ENCODE data around the gene ZNF101.

Gene ZNF101

GRCh38 chr19:19634516-19635312 is 33.9 kb upstream of the ZNF101 start:
- Mint-ChIP-seq H3K4me3 (no peak overlapping the region), H3K27me3 (no peaks in the 10 kb centered on the region), H3K27ac (peak overlapping the region; percentile 52), H3K36me3 (peaks cover 77% of the 10 kb centered on the region), H3K4me1 (peaks cover 28% of the 10 kb centered on the region), H3K9me3 (no peaks in the 10 kb centered on the region)
- no peak for ATAC-seq

- H3K4me1 Mint-ChIP-seq = peaks cover 28% of the 10 kb centered on the region
- H3K9me3 Mint-ChIP-seq = no peaks in the 10 kb centered on the region
- H3K36me3 Mint-ChIP-seq = peaks cover 80% of the 10 kb centered on the region
- H3K27me3 Mint-ChIP-seq = no peaks in the 10 kb centered on the region
- H3K27ac Mint-ChIP-seq = peak overlapping the region; percentile 11
- no peak for ATAC-seq
- no peak overlapping the region for H3K4me3 Mint-ChIP-seq
Observed at GRCh38 chr19:19635313-19635702, 33.3 kb upstream of the ZNF101 start.

GRCh38 chr19:19636573-19637185 is 32.0 kb upstream of the ZNF101 start:
- H3K27me3 Mint-ChIP-seq = no peaks in the 10 kb centered on the region
- H3K36me3 Mint-ChIP-seq = peaks cover 75% of the 10 kb centered on the region
- no peaks in the 10 kb centered on the region for H3K9me3 Mint-ChIP-seq
- no peak for ATAC-seq
- no peak overlapping the region for H3K4me3 Mint-ChIP-seq
- peaks cover 29% of the 10 kb centered on the region for H3K4me1 Mint-ChIP-seq
- no peak overlapping the region for H3K27ac Mint-ChIP-seq

GRCh38 chr19:19637186-19637522 is 31.5 kb upstream of the ZNF101 start:
- Mint-ChIP-seq H3K4me3 (no peak overlapping the region), H3K27ac (no peak overlapping the region), H3K9me3 (no peaks in the 10 kb centered on the region), H3K4me1 (peaks cover 34% of the 10 kb centered on the region), H3K36me3 (peaks cover 80% of the 10 kb centered on the region), H3K27me3 (no peaks in the 10 kb centered on the region)
- ATAC-seq = no peak

GRCh38 chr19:19637523-19638251 is 31.0 kb upstream of the ZNF101 start:
- H3K9me3 Mint-ChIP-seq = no peaks in the 10 kb centered on the region
- peaks cover 39% of the 10 kb centered on the region for H3K4me1 Mint-ChIP-seq
- H3K4me3 Mint-ChIP-seq = no peak overlapping the region
- no peak overlapping the region for H3K27ac Mint-ChIP-seq
- no peaks in the 10 kb centered on the region for H3K27me3 Mint-ChIP-seq
- no peak for ATAC-seq
- H3K36me3 Mint-ChIP-seq = peaks cover 83% of the 10 kb centered on the region

GRCh38 chr19:19642506-19643157 is 26.0 kb upstream of the ZNF101 start:
- no peaks in the 10 kb centered on the region for H3K9me3 Mint-ChIP-seq
- H3K27me3 Mint-ChIP-seq = no peaks in the 10 kb centered on the region
- peak overlapping the region; percentile 98 for H3K27ac Mint-ChIP-seq
- peaks cover 62% of the 10 kb centered on the region for H3K36me3 Mint-ChIP-seq
- ATAC-seq = peak; percentile 62
- H3K4me3 Mint-ChIP-seq = peak overlapping the region; percentile 99
- peaks cover 25% of the 10 kb centered on the region for H3K4me1 Mint-ChIP-seq

- peak; percentile 94 for ATAC-seq
- H3K27ac Mint-ChIP-seq = peak within 1 kb of the TSS; percentile 98
Observed at GRCh38 chr19:19643158-19644053, 25.2 kb upstream of the ZNF101 start, which contains the start of gene GMIP. Gene GMIP (minus strand): TSS chr19:19643657. CDS start chr19:19643529, 128 bp downstream.

GRCh38 chr19:19644054-19644388 is 24.6 kb upstream of the ZNF101 start:
- H3K27me3 Mint-ChIP-seq = no peaks in the 10 kb centered on the region
- H3K36me3 Mint-ChIP-seq = peaks cover 60% of the 10 kb centered on the region
- H3K4me1 Mint-ChIP-seq = peaks cover 25% of the 10 kb centered on the region
- ATAC-seq = no peak
- H3K27ac Mint-ChIP-seq = peak overlapping the region; percentile 98
- H3K9me3 Mint-ChIP-seq = no peaks in the 10 kb centered on the region
- peak overlapping the region; percentile 99 for H3K4me3 Mint-ChIP-seq

More at GRCh38 chr19:19643158-19644053, 25.2 kb upstream of the ZNF101 start, which contains the start of gene GMIP:
- H3K4me3 Mint-ChIP-seq = peak within 1 kb of the TSS; percentile 99
- H3K36me3 Mint-ChIP-seq = peaks cover 62% of the 10 kb centered on the region
- H3K4me1 Mint-ChIP-seq = peaks cover 25% of the 10 kb centered on the region
- H3K27me3 Mint-ChIP-seq = no peaks in the 10 kb centered on the region
- no peaks in the 10 kb centered on the region for H3K9me3 Mint-ChIP-seq

- peaks cover 57% of the 10 kb centered on the region for H3K36me3 Mint-ChIP-seq
- H3K4me1 Mint-ChIP-seq = peaks cover 25% of the 10 kb centered on the region
- H3K27me3 Mint-ChIP-seq = no peaks in the 10 kb centered on the region
- no peaks in the 10 kb centered on the region for H3K9me3 Mint-ChIP-seq
- ATAC-seq = no peak
- no peak overlapping the region for H3K4me3 Mint-ChIP-seq
- no peak overlapping the region for H3K27ac Mint-ChIP-seq
Observed at GRCh38 chr19:19645233-19645870, 23.3 kb upstream of the ZNF101 start.

GRCh38 chr19:19647037-19647835 is 21.4 kb upstream of the ZNF101 start:
- peaks cover 64% of the 10 kb centered on the region for H3K36me3 Mint-ChIP-seq
- H3K27me3 Mint-ChIP-seq = no peaks in the 10 kb centered on the region
- no peak for ATAC-seq
- no peak overlapping the region for H3K27ac Mint-ChIP-seq
- peaks cover 18% of the 10 kb centered on the region for H3K4me1 Mint-ChIP-seq
- H3K9me3 Mint-ChIP-seq = no peaks in the 10 kb centered on the region
- no peak overlapping the region for H3K4me3 Mint-ChIP-seq

GRCh38 chr19:19649155-19649554 is 19.5 kb upstream of the ZNF101 start:
- Mint-ChIP-seq H3K27me3 (no peaks in the 10 kb centered on the region), H3K4me1 (peaks cover 4% of the 10 kb centered on the region), H3K4me3 (no peak overlapping the region), H3K9me3 (no peaks in the 10 kb centered on the region), H3K27ac (peak overlapping the region; percentile 61), H3K36me3 (peaks cover 73% of the 10 kb centered on the region)
- ATAC-seq = no peak

- H3K36me3 Mint-ChIP-seq = peaks cover 73% of the 10 kb centered on the region
- no peak overlapping the region for H3K4me3 Mint-ChIP-seq
- H3K27ac Mint-ChIP-seq = peak overlapping the region; percentile 61
Observed at GRCh38 chr19:19649580-19649995, 19.1 kb upstream of the ZNF101 start.

GRCh38 chr19:19650331-19650730 is 18.3 kb upstream of the ZNF101 start:
- Mint-ChIP-seq H3K9me3 (no peaks in the 10 kb centered on the region), H3K27me3 (no peaks in the 10 kb centered on the region), H3K36me3 (peaks cover 73% of the 10 kb centered on the region), H3K4me3 (no peak overlapping the region), H3K4me1 (no peaks in the 10 kb centered on the region), H3K27ac (no peak overlapping the region)
- ATAC-seq = no peak

More at GRCh38 chr19:19649580-19649995, 19.1 kb upstream of the ZNF101 start:
- H3K4me1 Mint-ChIP-seq = no peaks in the 10 kb centered on the region
- H3K9me3 Mint-ChIP-seq = no peaks in the 10 kb centered on the region
- no peaks in the 10 kb centered on the region for H3K27me3 Mint-ChIP-seq
- ATAC-seq = no peak

Data from stimulated activated memory B cell treated with anti-CD40 and anti-IgM and Interleukin-4, amounts not matched to agents 10 μg/mL and 1 μg/mL and 100 μg/mL, for 72 hours (primary cell).